K562 (cell line): ENCODE results near the gene PPIF. TPM values are rescaled to one million over a fixed set of nuclear protein-coding genes. Genes with fewer than 3 reads are reported as not detected.

ENCODE experiments used
- ATAC-seq: fragments of 200-7000 bp; cut with Tn5 transposase; 3 replicates; pipeline ENCODE4 v1.9.1; 2020; ENCODE audit warnings: moderate library complexity
- BruUV-seq: library from RNA; stranded (reverse); fragments of 400-500 nt; replicated peaks from 2 replicates; lab custom pipeline; 2021; lab: Mats Ljungman, UMichigan
- CTCF ChIA-PET: fragments of 300-600 bp; formaldehyde crosslinking; extraction: SDS; loops from one replicate; lab custom pipeline; 2021; ENCODE audit warnings: low intra/inter-chr PET ratio; lab: Yijun Ruan, JAX
- POLR2A ChIA-PET: fragments of 300-600, 350-650 bp; sonication (Branson Sonifier 250); formaldehyde crosslinking; extraction: SDS; loops from one replicate; lab custom pipeline; 2021; ENCODE audit warnings: antibody characterized with exemption, inconsistent platforms; lab: Yijun Ruan, JAX
- DNase-seq, 4 experiments: peaks; one replicate each; pipeline versions ENCODE4 v3.0.0 to v3.0.0-alpha.2; 2011 to 2018; ENCODE audit warnings: low spot score in 3 of 4, mixed read lengths in 3 of 4; ENCODE audit errors: extremely low read depth in 1 of 4
- FAIRE-seq: peaks from 2 replicates; lab custom pipeline; 2011; peaks lifted over from hg19 to GRCh38; lab: Jason Lieb, UNC
- H2AFZ ChIP-seq: 2 replicates; pipeline ENCODE4 v1.6.0; 2011; ENCODE audit warnings: low read depth, low read length, control low read depth, inconsistent platforms
- H3K27ac ChIP-seq: fragments of 200-600 bp; 3 replicates; pipeline ENCODE4 v1.8.0; 2011; ENCODE audit warnings: low read depth, mild to moderate bottlenecking, control low read depth, inconsistent platforms, low read length, moderate library complexity, mixed read lengths; ENCODE audit errors: extremely low read depth
- H3K27me3 ChIP-seq, 2 experiments: fragments of 300-600 bp in 1 of 2; 2 replicates in 1 of 2; 3 replicates in 1 of 2; pipeline versions ENCODE4 v1.6.0 to v1.8.0; 2011; ENCODE audit warnings: inconsistent platforms in 2 of 2, low read length in 2 of 2, mild to moderate bottlenecking in 1 of 2, mixed read lengths in 1 of 2, moderate library complexity in 1 of 2; ENCODE audit not compliant: control insufficient read depth in 2 of 2, insufficient read depth in 2 of 2
- H3K36me3 ChIP-seq: fragments of 300-600 bp; 3 replicates; pipeline ENCODE4 v1.8.0; 2011; ENCODE audit warnings: mild to moderate bottlenecking, low read length, inconsistent platforms; ENCODE audit not compliant: control insufficient read depth, insufficient read depth
- H3K4me1 ChIP-seq, 2 experiments: fragments of 200-600 bp in 1 of 2; replicated peaks in 1 of 2; 2 replicates in 1 of 2; 3 replicates in 1 of 2; pipeline versions ENCODE4 v1.5.1 to v1.8.0; 2011; ENCODE audit warnings: inconsistent platforms in 2 of 2, low read length in 2 of 2, mild to moderate bottlenecking in 1 of 2, mixed read lengths in 1 of 2, moderate library complexity in 1 of 2; ENCODE audit not compliant: control insufficient read depth in 2 of 2, insufficient read depth in 2 of 2
- H3K4me2 ChIP-seq: 2 replicates; pipeline ENCODE4 v1.6.1; 2011; ENCODE audit warnings: low read length, control low read depth, inconsistent platforms, mixed read lengths; ENCODE audit not compliant: insufficient read depth
- H3K4me3 ChIP-seq: fragments of 200-600 bp; sonication (generic), shearing (Covaris generic); 2 replicates; pipeline ENCODE4 v1.5.1; 2016; ENCODE audit warnings: control low read depth, inconsistent platforms
- H3K79me2 ChIP-seq: fragments of 200-600 bp; 3 replicates; pipeline ENCODE4 v1.8.0; 2011; ENCODE audit warnings: low read length, inconsistent platforms; ENCODE audit not compliant: control insufficient read depth, insufficient read depth
- H3K9ac ChIP-seq, 2 experiments: 2 replicates each; pipeline versions ENCODE4 v1.6.0 to v1.6.1; 2011; ENCODE audit warnings: low read depth in 2 of 2, low read length in 2 of 2, control low read depth in 1 of 2, inconsistent platforms in 1 of 2, mild to moderate bottlenecking in 1 of 2, mixed read lengths in 1 of 2; ENCODE audit not compliant: insufficient read depth in 1 of 2
- H3K9me1 ChIP-seq: one replicate; pipeline ENCODE4 v1.6.0; 2011; ENCODE audit warnings: inconsistent platforms, mild to moderate bottlenecking, low read length, moderate library complexity; ENCODE audit not compliant: control insufficient read depth, insufficient read depth
- H3K9me3 ChIP-seq: replicated peaks from 2 replicates; pipeline ENCODE4 v1.5.1; 2011; ENCODE audit warnings: low read depth, low read length, inconsistent platforms; ENCODE audit not compliant: control insufficient read depth, insufficient read depth
- H4K20me1 ChIP-seq: replicated peaks from 2 replicates; pipeline ENCODE4 v1.6.1; 2011; ENCODE audit warnings: low read length, inconsistent platforms, mixed read lengths; ENCODE audit not compliant: control insufficient read depth, insufficient read depth
- ARID4B ChIP-seq: sonication (generic); formaldehyde crosslinking; IDR thresholded peaks from 2 replicates; pipeline ENCODE4 v1.8.0; 2022; ENCODE audit warnings: mild to moderate bottlenecking, missing genetic modification reagents
- JUND ChIP-seq, 2 experiments: IDR thresholded peaks; 2 replicates in 1 of 2; 3 replicates in 1 of 2; pipeline ENCODE4 v1.6.1; 2011; ENCODE audit warnings: borderline replicate concordance in 2 of 2, low read depth in 2 of 2, low read length in 2 of 2, improper control_type of control experiment in 1 of 2, missing biosample characterization in 1 of 2, missing genetic modification characterization in 1 of 2, missing genetic modification reagents in 1 of 2
- REST ChIP-seq, 2 experiments: fragments of 450-650 bp; formaldehyde crosslinking in 1 of 2; IDR thresholded peaks; 2 replicates each; pipeline versions ENCODE4 v1.4.0 to v1.6.1; 2014 to 2020; ENCODE audit warnings: mild to moderate bottlenecking in 2 of 2, borderline replicate concordance in 1 of 2, low read depth in 1 of 2
- TFAP4 ChIP-seq: sonication (generic); formaldehyde crosslinking; IDR thresholded peaks from 2 replicates; pipeline ENCODE4 v1.8.0; 2022; ENCODE audit warnings: missing genetic modification reagents, mild to moderate bottlenecking, moderate library complexity, borderline replicate concordance
- WGBS: fragments of 100-300 bp; shearing (Covaris generic); methylation state at CpG from one replicate; pipeline ENCODE4 v1.1.6; 2016; ENCODE audit warnings: low coverage, mixed read lengths; ENCODE audit not compliant: insufficient coverage; ENCODE audit errors: missing lambda C conversion rate; 5-methylcytosine and 5-hydroxymethylcytosine counted together
- in situ Hi-C: fragments of 300-500 bp; cut with MboI; formaldehyde crosslinking; loops from 4 replicates; pipeline ENCODE4 v1.15.0; 2018; ENCODE audit warnings: inconsistent platforms, mixed read lengths
- intact Hi-C: fragments of 100-400 bp; cut with micrococcal nuclease; formaldehyde crosslinking; loops from 2 replicates; pipeline ENCODE4 v1.14.2; 2022
- polyA plus RNA-seq, 8 experiments: library from polyadenylated mRNA; depleted of rRNA in 4 of 8; stranded (reverse) in 5 of 8; unstranded in 3 of 8; fragments of >200 nt; fragmentation: Nextera tagmentation in 2 of 8; fragmentation: Illumina TruSeq in 1 of 8; extraction: Ambion mirVana in 2 of 8; extraction: Trizol in 1 of 8; gene quantifications; 2 replicates each; pipeline versions ENCODE4 v1.2.1 to v1.2.3, GENCODE V29; 2011 to 2014; ENCODE audit warnings: inconsistent platforms in 1 of 8, missing spikeins in 1 of 8
- total RNA-seq, 7 experiments: library from RNA; depleted of rRNA in 6 of 7; stranded (reverse); fragments of >200 nt in 6 of 7; fragmentation: Illumina TruSeq in 2 of 7; extraction: Trizol in 2 of 7; gene quantifications; 2 replicates each; pipeline versions ENCODE4 v1.2.1 to v1.2.3, GENCODE V29; 2011 to 2021; ENCODE audit warnings: low replicate concordance in 1 of 7

The PPIF gene
- total and polyA plus RNA-seq, 9 of the 15 experiments (the other 6 are each of a cell fraction or from before 2014, with no cell fraction given), result 40.9 to 287 (median 117) TPM

GRCh38 chr10:79298403-79299244 lies 48.6 kb upstream of the PPIF start:
- in situ Hi-C loops (no loop called here), intact Hi-C loops (no loop called here)
- FAIRE-seq (no peak), ATAC-seq (peak; percentile 89), DNase-seq (peak; percentile 73 to 79 (median 76))
- 0 out of 2 replicates have a peak, but pooled peaks cover 8% of the 10 kb centered on the region for H4K20me1 ChIP-seq
- H3K9me1 ChIP-seq, result no peaks in the 10 kb centered on the region
- H3K27me3 ChIP-seq, result no peaks in the 10 kb centered on the region
- H3K36me3 ChIP-seq, result peaks cover 86% of the 10 kb centered on the region; the same call in 2 of the 3 replicates
- no peak overlapping the region for H2AFZ ChIP-seq
- no peak overlapping the region for H3K4me3 ChIP-seq
- 70% methylated on average over 24 of the region's 27 CpGs for WGBS
- peaks cover 0 to 22% of the 10 kb centered on the region in 2 experiments; a peak in 1 of 5 replicates for H3K4me1 ChIP-seq
- no peak overlapping the region for H3K27ac ChIP-seq
- ChIA-PET POLR2A (interaction anchor here (0.5 to 0.8 kb wide), 3 partner anchors 9 to 441 kb away, joined by 3 to 4 read pairs (median 3); no protein-coding TSS in a partner anchor), CTCF (no interaction called here)
- peak overlapping the region in 1 of 2 experiments; percentile 43; a peak in 2 of 4 replicates for H3K9ac ChIP-seq
- H3K9me3 ChIP-seq, result no peaks in the 10 kb centered on the region
- H3K79me2 ChIP-seq, result no peaks in the 10 kb centered on the region
- BruUV-seq, result no TSS peak
- no peak overlapping the region for H3K4me2 ChIP-seq
- no peak for TF ChIP-seq ARID4B (CRISPR knock-in tag)
- TF ChIP-seq JUND (IDR thresholded peaks at IDR 0.05; ENCODE audit: borderline replicate concordance, low read depth, low read length), result peak; percentile 83
- TF ChIP-seq JUND (tag; IDR thresholded peaks at IDR 0.05; ENCODE audit: borderline replicate concordance, low read depth, low read length), result peak; percentile 62; the same call in 1 of the 3 replicates
- TF ChIP-seq REST (IDR thresholded peaks at IDR 0.05; ENCODE audit: borderline replicate concordance), result no peak
- TF ChIP-seq REST (CRISPR knock-in tag; IDR thresholded peaks at IDR 0.05; ENCODE audit: low read depth), result no peak
- peak; percentile 17; the same call in 1 of the 2 replicates for TF ChIP-seq TFAP4 (CRISPR knock-in tag)
